Prostate gland (tissue), 2 donors: ENCODE data around the gene EML4.

Experiments used
- POLR2A ChIP-seq: fragments of 450-650 bp; IDR thresholded peaks from one replicate; pipeline ENCODE4 v1.6.1; 2016; ENCODE audit warnings: antibody characterized with exemption, mild to moderate bottlenecking
- POLR2AphosphoS5 ChIP-seq: sonication (generic); formaldehyde crosslinking; IDR thresholded peaks from one replicate; pipeline ENCODE4 v1.6.1; 2017; ENCODE audit warnings: antibody characterized with exemption
- TF ChIP-seq, protein P1 (sequence below), 4 experiments: fragments of 200-600 bp in 2 of 4; fragments of 450-650 bp in 2 of 4; sonication (generic) in 2 of 4; IDR thresholded peaks; 1 replicate in 3 of 4; 2 replicates in 1 of 4; pipeline ENCODE4 v1.5.1; 2016 to 2019; ENCODE audit warnings: antibody characterized with exemption in 4 of 4, mild to moderate bottlenecking in 2 of 4, moderate library complexity in 2 of 4

DNA sequence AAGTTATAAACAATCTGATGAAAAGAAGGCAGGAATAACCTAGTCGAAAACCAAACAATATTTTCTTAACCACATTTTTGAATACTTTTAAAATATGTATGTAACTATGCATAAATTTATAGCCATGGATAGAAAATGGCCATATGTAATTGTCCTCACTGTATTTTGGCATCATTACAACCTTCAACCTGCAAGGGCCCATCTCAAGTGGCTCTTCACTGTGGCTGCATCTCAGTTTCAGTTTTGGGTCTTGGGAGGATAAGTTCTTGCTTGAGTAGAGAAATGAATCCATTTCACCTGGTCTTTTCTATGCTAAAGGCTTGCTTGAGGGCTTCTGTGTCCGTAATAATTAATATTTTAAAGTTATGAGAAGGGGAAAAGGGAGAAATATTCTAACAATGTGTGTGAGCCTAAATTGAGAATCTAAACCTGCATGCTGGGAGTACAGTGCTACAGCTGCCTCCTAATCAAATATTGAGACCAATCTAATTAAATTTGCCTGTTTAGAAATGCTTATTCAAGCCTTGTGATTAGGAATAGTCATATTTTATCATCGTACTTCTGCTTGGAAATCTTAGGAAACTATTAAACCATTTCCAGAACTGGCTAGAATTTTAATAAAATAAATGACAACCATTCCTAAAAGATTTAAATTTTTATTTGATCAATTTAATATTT lies 92.5 kb downstream of the EML4 start:
- TF ChIP-seq, protein P1, sequence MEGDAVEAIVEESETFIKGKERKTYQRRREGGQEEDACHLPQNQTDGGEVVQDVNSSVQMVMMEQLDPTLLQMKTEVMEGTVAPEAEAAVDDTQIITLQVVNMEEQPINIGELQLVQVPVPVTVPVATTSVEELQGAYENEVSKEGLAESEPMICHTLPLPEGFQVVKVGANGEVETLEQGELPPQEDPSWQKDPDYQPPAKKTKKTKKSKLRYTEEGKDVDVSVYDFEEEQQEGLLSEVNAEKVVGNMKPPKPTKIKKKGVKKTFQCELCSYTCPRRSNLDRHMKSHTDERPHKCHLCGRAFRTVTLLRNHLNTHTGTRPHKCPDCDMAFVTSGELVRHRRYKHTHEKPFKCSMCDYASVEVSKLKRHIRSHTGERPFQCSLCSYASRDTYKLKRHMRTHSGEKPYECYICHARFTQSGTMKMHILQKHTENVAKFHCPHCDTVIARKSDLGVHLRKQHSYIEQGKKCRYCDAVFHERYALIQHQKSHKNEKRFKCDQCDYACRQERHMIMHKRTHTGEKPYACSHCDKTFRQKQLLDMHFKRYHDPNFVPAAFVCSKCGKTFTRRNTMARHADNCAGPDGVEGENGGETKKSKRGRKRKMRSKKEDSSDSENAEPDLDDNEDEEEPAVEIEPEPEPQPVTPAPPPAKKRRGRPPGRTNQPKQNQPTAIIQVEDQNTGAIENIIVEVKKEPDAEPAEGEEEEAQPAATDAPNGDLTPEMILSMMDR (IDR thresholded peaks at IDR 0.05): no peak
- TF ChIP-seq POLR2A: no peak
- TF ChIP-seq POLR2AphosphoS5: no peak
